SK-N-SH treated with all-trans-retinoic acid at 6 μM for 48 hours (cell line): ENCODE results near the gene RHOU.

Experiments
- ATAC-seq: fragments of 200-7000 bp; cut with Tn5 transposase; 3 replicates; pipeline ENCODE4 v1.9.1; 2020; ENCODE audit warnings: mild to moderate bottlenecking, moderate library complexity
- BACH2 ChIP-seq: fragments of 250-450 bp; sonication (Bioruptor Pico); IDR thresholded peaks from 2 replicates; pipeline ENCODE4 v1.9.0; 2021; ENCODE audit warnings: mild to moderate bottlenecking, borderline replicate concordance
- CSDC2 ChIP-seq: fragments of 250-450 bp; sonication (Bioruptor Pico); IDR thresholded peaks from 2 replicates; pipeline ENCODE4 v1.5.0; 2020; ENCODE audit warnings: mild to moderate bottlenecking, moderate library complexity
- CSRNP3 ChIP-seq: fragments of 250-450 bp; sonication (Bioruptor Pico); IDR thresholded peaks from 2 replicates; pipeline ENCODE4 v1.5.1; 2021; ENCODE audit warnings: mild to moderate bottlenecking, moderate library complexity
- ESRRG ChIP-seq: fragments of 250-450 bp; sonication (Bioruptor Pico); IDR thresholded peaks from 2 replicates; pipeline ENCODE4 v1.6.1; 2021; ENCODE audit warnings: mild to moderate bottlenecking
- GLIS3 ChIP-seq: fragments of 250-450 bp; sonication (Bioruptor Pico); IDR thresholded peaks from 2 replicates; pipeline ENCODE4 v1.5.0; 2020; ENCODE audit warnings: mild to moderate bottlenecking, moderate library complexity
- ISL1 ChIP-seq: fragments of 250-450 bp; sonication (Bioruptor Pico); IDR thresholded peaks from 2 replicates; pipeline ENCODE4 v2.1.2; 2022; ENCODE audit warnings: mild to moderate bottlenecking, moderate library complexity
- OSR1 ChIP-seq: fragments of 250-450 bp; sonication (Bioruptor Pico); IDR thresholded peaks from 2 replicates; pipeline ENCODE4 v1.8.0; 2022; ENCODE audit warnings: moderate library complexity, mild to moderate bottlenecking, inconsistent platforms
- PATZ1 ChIP-seq: fragments of 250-450 bp; sonication (Bioruptor Pico); IDR thresholded peaks from 2 replicates; pipeline ENCODE4 v1.8.0; 2020; ENCODE audit warnings: mild to moderate bottlenecking, moderate library complexity, borderline replicate concordance
- POU6F1 ChIP-seq: fragments of 250-450 bp; sonication (Bioruptor Pico); IDR thresholded peaks from 2 replicates; pipeline ENCODE4 v1.8.0; 2021; ENCODE audit warnings: low read depth, mild to moderate bottlenecking, moderate library complexity, borderline replicate concordance
- PPARA ChIP-seq: fragments of 250-450 bp; sonication (Bioruptor Pico); IDR thresholded peaks from 2 replicates; pipeline ENCODE4 v1.5.0; 2020; ENCODE audit warnings: mild to moderate bottlenecking, borderline replicate concordance
- RARB ChIP-seq: fragments of 250-450 bp; sonication (Bioruptor Pico); IDR thresholded peaks from 2 replicates; pipeline ENCODE4 v1.8.0; 2021; ENCODE audit warnings: mild to moderate bottlenecking, moderate library complexity
- SNAI2 ChIP-seq: fragments of 250-450 bp; sonication (Bioruptor Pico); IDR thresholded peaks from 2 replicates; pipeline ENCODE4 v1.5.0; 2020; ENCODE audit warnings: mild to moderate bottlenecking, moderate library complexity
- TCF4 ChIP-seq: fragments of 250-450 bp; sonication (Bioruptor Pico); IDR thresholded peaks from 2 replicates; pipeline ENCODE4 v1.8.0; 2021; ENCODE audit warnings: mild to moderate bottlenecking, moderate library complexity, borderline replicate concordance
- TOX ChIP-seq: fragments of 250-450 bp; sonication (Bioruptor Pico); IDR thresholded peaks from 2 replicates; pipeline ENCODE4 v1.8.0; 2021; ENCODE audit warnings: mild to moderate bottlenecking, moderate library complexity, borderline replicate concordance
- TSHZ2 ChIP-seq: fragments of 250-450 bp; sonication (Bioruptor Pico); IDR thresholded peaks from 2 replicates; pipeline ENCODE4 v1.5.0; 2020; ENCODE audit warnings: mild to moderate bottlenecking, moderate library complexity
- ZC3H10 ChIP-seq: fragments of 250-450 bp; sonication (Bioruptor Pico); IDR thresholded peaks from 2 replicates; pipeline ENCODE4 v1.5.1; 2021; ENCODE audit warnings: mild to moderate bottlenecking, moderate library complexity
- ZFP3 ChIP-seq: fragments of 250-450 bp; sonication (Bioruptor Pico); IDR thresholded peaks from 2 replicates; pipeline ENCODE4 v1.5.0; 2020; ENCODE audit warnings: mild to moderate bottlenecking, moderate library complexity
- ZFP30 ChIP-seq: fragments of 450-650 bp; formaldehyde crosslinking; IDR thresholded peaks from 2 replicates; pipeline ENCODE4 v1.5.0; 2022; ENCODE audit warnings: mild to moderate bottlenecking, moderate library complexity
- ZNF70 ChIP-seq: fragments of 450-650 bp; formaldehyde crosslinking; IDR thresholded peaks from 2 replicates; pipeline ENCODE4 v1.5.0; 2020; ENCODE audit warnings: mild to moderate bottlenecking, moderate library complexity
- ZNF8 ChIP-seq: fragments of 450-650 bp; formaldehyde crosslinking; IDR thresholded peaks from 2 replicates; pipeline ENCODE4 v1.5.0; 2020; ENCODE audit warnings: mild to moderate bottlenecking, moderate library complexity

Gene RHOU

GRCh38 chr1:228717081-228717480 is 18.2 kb upstream of the RHOU start:
- no peak for ATAC-seq
- TF ChIP-seq ESRRG (CRISPR knock-in tag) (no peak), TOX (CRISPR knock-in tag) (no peak), TSHZ2 (CRISPR knock-in tag) (no peak), OSR1 (CRISPR knock-in tag) (no peak), SNAI2 (CRISPR knock-in tag) (no peak), ZFP3 (CRISPR knock-in tag) (no peak), CSRNP3 (CRISPR knock-in tag) (no peak), PATZ1 (CRISPR knock-in tag) (no peak), ZC3H10 (CRISPR knock-in tag) (no peak), PPARA (CRISPR knock-in tag) (no peak), GLIS3 (no peak)
- TF ChIP-seq, all 23 proteins: peak for 0

GRCh38 chr1:228721407-228721806 is 13.9 kb upstream of the RHOU start:
- no peak for TF ChIP-seq PPARA (CRISPR knock-in tag)
- no peak for TF ChIP-seq ZNF70 (CRISPR knock-in tag)
- no peak for TF ChIP-seq ISL1
- no peak for TF ChIP-seq CSDC2
- no peak for TF ChIP-seq ZFP30 (CRISPR knock-in tag)
- no peak for TF ChIP-seq ESRRG (CRISPR knock-in tag)
- TF ChIP-seq POU6F1 (CRISPR knock-in tag): no peak
- no peak for TF ChIP-seq CSRNP3 (CRISPR knock-in tag)
- no peak for TF ChIP-seq ZNF8 (CRISPR knock-in tag)
- ATAC-seq: no peak

GRCh38 chr1:228723287-228723686 is 12.0 kb upstream of the RHOU start:
- no peak for ATAC-seq
- TF ChIP-seq ZC3H10 (CRISPR knock-in tag): no peak

GRCh38 chr1:228723921-228724320 is 11.4 kb upstream of the RHOU start:
- no peak for ATAC-seq
- no peak for TF ChIP-seq CSRNP3 (CRISPR knock-in tag)
- no peak for TF ChIP-seq BACH2 (CRISPR knock-in tag)
- no peak for TF ChIP-seq OSR1 (CRISPR knock-in tag)
- TF ChIP-seq ZC3H10 (CRISPR knock-in tag): no peak
- TF ChIP-seq PATZ1 (CRISPR knock-in tag): no peak
- TF ChIP-seq RARB (CRISPR knock-in tag): no peak
- TF ChIP-seq TCF4: no peak
- TF ChIP-seq GLIS3: no peak
- TF ChIP-seq POU6F1 (CRISPR knock-in tag): no peak
